Astrocyte (in vitro differentiated cells and primary cell): ENCODE measurements around the gene B3GNT5. TPM values are rescaled to one million over a fixed set of nuclear protein-coding genes. Genes with fewer than 3 reads are reported as not detected.

Experiments used
- DNase-seq: peaks from one replicate; pipeline ENCODE4 v3.0.0-alpha.2; 2010; ENCODE audit warnings: low read depth
- FAIRE-seq: peaks from 2 replicates; lab custom pipeline; 2011; peaks lifted over from hg19 to GRCh38; lab: Jason Lieb, UNC
- H2AFZ ChIP-seq: 2 replicates; pipeline ENCODE4 v1.6.0; 2012; ENCODE audit warnings: low read depth, low read length, inconsistent platforms
- H3K27ac ChIP-seq: 2 replicates; pipeline ENCODE4 v1.5.1; 2011; ENCODE audit warnings: low read depth, low read length, inconsistent platforms
- H3K27me3 ChIP-seq: 2 replicates; pipeline ENCODE4 v1.6.0; 2011; ENCODE audit warnings: low read length, inconsistent platforms; ENCODE audit not compliant: insufficient read depth
- H3K36me3 ChIP-seq: 2 replicates; pipeline ENCODE4 v1.5.1; 2011; ENCODE audit warnings: low read length, inconsistent platforms; ENCODE audit not compliant: insufficient read depth
- H3K4me1 ChIP-seq: 2 replicates; pipeline ENCODE4 v1.5.1; 2011; ENCODE audit warnings: low read length, inconsistent platforms; ENCODE audit not compliant: insufficient read depth
- H3K4me2 ChIP-seq: 2 replicates; pipeline ENCODE4 v1.6.0; 2012; ENCODE audit warnings: low read length, inconsistent platforms
- H3K4me3 ChIP-seq: 2 replicates; pipeline ENCODE4 v1.5.1; 2011; ENCODE audit warnings: low read depth, mild to moderate bottlenecking, low read length, inconsistent platforms; ENCODE audit not compliant: insufficient read depth
- H3K79me2 ChIP-seq: 2 replicates; pipeline ENCODE4 v1.6.0; 2012; ENCODE audit warnings: mild to moderate bottlenecking, low read length, inconsistent platforms; ENCODE audit not compliant: insufficient read depth
- H3K9ac ChIP-seq: 2 replicates; pipeline ENCODE4 v1.6.0; 2012; ENCODE audit warnings: mild to moderate bottlenecking, low read length, inconsistent platforms
- H3K9me3 ChIP-seq: 2 replicates; pipeline ENCODE4 v1.5.1; 2012; ENCODE audit warnings: low read depth, mild to moderate bottlenecking, low read length, inconsistent platforms; ENCODE audit not compliant: insufficient read depth
- H4K20me1 ChIP-seq: 2 replicates; pipeline ENCODE4 v1.6.0; 2012; ENCODE audit warnings: low read length, inconsistent platforms; ENCODE audit not compliant: insufficient read depth
- H3K27ac Mint-ChIP-seq: one replicate; pipeline ENCODE4 v1.8.0; 2021; ENCODE audit warnings: mild to moderate bottlenecking, mixed read lengths; ENCODE audit not compliant: unreplicated experiment
- H3K27me3 Mint-ChIP-seq: one replicate; pipeline ENCODE4 v1.8.0; 2021; ENCODE audit warnings: low read depth, mixed read lengths; ENCODE audit not compliant: unreplicated experiment
- H3K36me3 Mint-ChIP-seq: one replicate; pipeline ENCODE4 v1.8.0; 2021; ENCODE audit warnings: low read depth, mixed read lengths; ENCODE audit not compliant: unreplicated experiment
- H3K4me1 Mint-ChIP-seq: one replicate; pipeline ENCODE4 v1.8.0; 2021; ENCODE audit warnings: low read depth, mixed read lengths; ENCODE audit not compliant: unreplicated experiment
- H3K4me3 Mint-ChIP-seq: one replicate; pipeline ENCODE4 v1.8.0; 2021; ENCODE audit warnings: mild to moderate bottlenecking, moderate library complexity, mixed read lengths; ENCODE audit not compliant: unreplicated experiment
- H3K9me3 Mint-ChIP-seq: one replicate; pipeline ENCODE4 v1.8.0; 2021; ENCODE audit warnings: mild to moderate bottlenecking, mixed read lengths; ENCODE audit not compliant: unreplicated experiment
- CTCF ChIP-seq: IDR thresholded peaks from 2 replicates; pipeline ENCODE4 v1.5.1; 2011; ENCODE audit warnings: low read depth, mild to moderate bottlenecking, inconsistent platforms, low read length, moderate library complexity; ENCODE audit not compliant: insufficient read depth
- EZH2 ChIP-seq: IDR thresholded peaks from 2 replicates; pipeline ENCODE4 v1.6.1; 2012; ENCODE audit warnings: mild to moderate bottlenecking, low read length, inconsistent platforms; ENCODE audit not compliant: insufficient read depth
- total RNA-seq: library from RNA; stranded (reverse); gene quantifications from 2 replicates; pipeline ENCODE4 v1.2.1, GENCODE V29; 2021

B3GNT5 gene
- total RNA-seq, 1 donor from 2014 or later, result 15.8 TPM

- FAIRE-seq, result no peak
- Histone ChIP-seq H4K20me1 (no peaks in the 10 kb centered on the region), H3K4me2 (no peak overlapping the region), H2AFZ (no peak overlapping the region), H3K4me1 (peaks cover 13% of the 10 kb centered on the region), H3K4me3 (no peak overlapping the region), H3K27ac (no peak overlapping the region), H3K27me3 (no peaks in the 10 kb centered on the region), H3K9ac (no peak overlapping the region), H3K9me3 (no peaks in the 10 kb centered on the region), H3K79me2 (no peaks in the 10 kb centered on the region), H3K36me3 (no peaks in the 10 kb centered on the region)
- no peaks in the 10 kb centered on the region for H3K27me3 Mint-ChIP-seq
- H3K4me3 Mint-ChIP-seq, result no peak overlapping the region
- H3K4me1 Mint-ChIP-seq, result peaks cover 22% of the 10 kb centered on the region
- peaks cover 4% of the 10 kb centered on the region for H3K36me3 Mint-ChIP-seq
- DNase-seq, result no peak
- H3K9me3 Mint-ChIP-seq, result no peaks in the 10 kb centered on the region
- no peak overlapping the region for H3K27ac Mint-ChIP-seq
- TF ChIP-seq EZH2, result no peak
- no peak for TF ChIP-seq CTCF
Measured at GRCh38 chr3:183309276-183309675, 56.2 kb downstream of the B3GNT5 start.

- Mint-ChIP-seq H3K4me1 (peaks cover 26% of the 10 kb centered on the region), H3K9me3 (no peaks in the 10 kb centered on the region), H3K27me3 (no peaks in the 10 kb centered on the region), H3K36me3 (peaks cover 4% of the 10 kb centered on the region), H3K4me3 (no peak overlapping the region), H3K27ac (no peak overlapping the region)
- H3K4me1 ChIP-seq, result peaks cover 13% of the 10 kb centered on the region
- no peaks in the 10 kb centered on the region for H3K36me3 ChIP-seq
- H3K9me3 ChIP-seq, result no peaks in the 10 kb centered on the region
- H3K27ac ChIP-seq, result no peak overlapping the region
- no peak for TF ChIP-seq EZH2
- TF ChIP-seq CTCF, result no peak
- H3K27me3 ChIP-seq, result no peaks in the 10 kb centered on the region
- no peak for DNase-seq
- H3K4me3 ChIP-seq, result no peak overlapping the region
- H2AFZ ChIP-seq, result no peak overlapping the region
- H3K4me2 ChIP-seq, result no peak overlapping the region
- H3K79me2 ChIP-seq, result no peaks in the 10 kb centered on the region
- FAIRE-seq, result no peak
- no peak overlapping the region for H3K9ac ChIP-seq
- H4K20me1 ChIP-seq, result no peaks in the 10 kb centered on the region
Measured at GRCh38 chr3:183310936-183311335, 57.9 kb downstream of the B3GNT5 start.

- Mint-ChIP-seq H3K27ac (no peak overlapping the region), H3K27me3 (peaks cover 4% of the 10 kb centered on the region), H3K36me3 (peaks cover 4% of the 10 kb centered on the region), H3K4me3 (no peak overlapping the region), H3K4me1 (peaks cover 11% of the 10 kb centered on the region), H3K9me3 (no peaks in the 10 kb centered on the region)
- no peaks in the 10 kb centered on the region for H3K27me3 ChIP-seq
- no peaks in the 10 kb centered on the region for H4K20me1 ChIP-seq
- H3K9me3 ChIP-seq, result no peaks in the 10 kb centered on the region
- no peaks in the 10 kb centered on the region for H3K79me2 ChIP-seq
- H3K4me2 ChIP-seq, result no peak overlapping the region
- no peaks in the 10 kb centered on the region for H3K36me3 ChIP-seq
- FAIRE-seq (no peak), DNase-seq (no peak)
- no peak overlapping the region for H2AFZ ChIP-seq
- H3K9ac ChIP-seq, result no peak overlapping the region
- TF ChIP-seq CTCF (no peak), EZH2 (no peak)
- H3K4me3 ChIP-seq, result no peak overlapping the region
- peaks cover 2% of the 10 kb centered on the region for H3K4me1 ChIP-seq
- no peak overlapping the region for H3K27ac ChIP-seq
Measured at GRCh38 chr3:183312433-183312832, 59.4 kb downstream of the B3GNT5 start.
